IPS DF 6.9 (cell line): ENCODE measurements around the gene TBKBP1.

Experiments
- DNase-seq: peaks from one replicate; pipeline ENCODE4 v3.0.0-alpha.2; 2013; ENCODE audit warnings: low read depth, low spot score
- H3K27ac ChIP-seq: one replicate; pipeline ENCODE4 v1.5.1; 2013; ENCODE audit warnings: low read length, control low read depth
- H3K27me3 ChIP-seq: 2 replicates; pipeline ENCODE4 v1.6.1; 2013; ENCODE audit warnings: mild to moderate bottlenecking, low read length; ENCODE audit not compliant: control insufficient read depth, insufficient read depth
- H3K36me3 ChIP-seq: 2 replicates; pipeline ENCODE4 v1.6.1; 2013; ENCODE audit warnings: low read length; ENCODE audit not compliant: control insufficient read depth, insufficient read depth
- H3K4me1 ChIP-seq: 2 replicates; pipeline ENCODE4 v1.6.1; 2013; ENCODE audit warnings: low read length; ENCODE audit not compliant: control insufficient read depth, insufficient read depth
- H3K4me3 ChIP-seq: 2 replicates; pipeline ENCODE4 v1.5.1; 2013; ENCODE audit warnings: mild to moderate bottlenecking, low read length
- H3K9me3 ChIP-seq: 2 replicates; pipeline ENCODE4 v1.6.1; 2013; ENCODE audit warnings: low read length, inconsistent platforms; ENCODE audit not compliant: control insufficient read depth, insufficient read depth
- WGBS: extraction: QIAGEN DNeasy Blood & Tissue Kit; methylation state at CpG from one replicate; pipeline ENCODE4 v1.1.7; 2013; ENCODE audit warnings: mixed read lengths, missing lambda C conversion rate; ENCODE audit not compliant: insufficient read length, insufficient coverage; 5-methylcytosine and 5-hydroxymethylcytosine counted together

The TBKBP1 gene

GRCh38 chr17:47713980-47714700 lies 20.2 kb downstream of the TBKBP1 start:
- peaks cover 4% of the 10 kb centered on the region; the same call in 1 of the 2 replicates for H3K4me1 ChIP-seq

GRCh38 chr17:47714773-47715396 lies 20.9 kb downstream of the TBKBP1 start:
- H3K4me1 ChIP-seq = peaks cover 4% of the 10 kb centered on the region; the same call in 1 of the 2 replicates
- H3K27ac ChIP-seq = no peak overlapping the region

More at GRCh38 chr17:47713980-47714700, 20.2 kb downstream of the TBKBP1 start:
- Histone ChIP-seq H3K4me3 (no peak overlapping the region), H3K27ac (no peak overlapping the region), H3K36me3 (no peaks in the 10 kb centered on the region; the same call in 1 of the 2 replicates), H3K27me3 (no peaks in the 10 kb centered on the region), H3K9me3 (no peaks in the 10 kb centered on the region)
- WGBS = no CpG with 5 or more reads among the region's 15 CpGs
- DNase-seq = no peak

GRCh38 chr17:47715669-47716325 lies 21.8 kb downstream of the TBKBP1 start:
- Histone ChIP-seq H3K27me3 (no peaks in the 10 kb centered on the region; the same call in 1 of the 2 replicates), H3K4me3 (no peak overlapping the region), H3K4me1 (peaks cover 5% of the 10 kb centered on the region; the same call in 1 of the 2 replicates), H3K36me3 (no peaks in the 10 kb centered on the region), H3K27ac (no peak overlapping the region), H3K9me3 (no peaks in the 10 kb centered on the region)
- DNase-seq = no peak
- no CpG with 5 or more reads among the region's 10 CpGs for WGBS

More at GRCh38 chr17:47714773-47715396, 20.9 kb downstream of the TBKBP1 start:
- DNase-seq = no peak
- Histone ChIP-seq H3K9me3 (no peaks in the 10 kb centered on the region), H3K4me3 (no peak overlapping the region), H3K27me3 (no peaks in the 10 kb centered on the region), H3K36me3 (no peaks in the 10 kb centered on the region)
- no CpG with 5 or more reads among the region's 6 CpGs for WGBS

GRCh38 chr17:47716375-47716774 lies 22.4 kb downstream of the TBKBP1 start:
- WGBS = no CpG with 5 or more reads among the region's 3 CpGs
- no peak for DNase-seq
- no peaks in the 10 kb centered on the region for H3K9me3 ChIP-seq
- no peak overlapping the region for H3K4me3 ChIP-seq
- H3K27ac ChIP-seq = no peak overlapping the region
- no peaks in the 10 kb centered on the region for H3K36me3 ChIP-seq
- H3K4me1 ChIP-seq = peaks cover 7% of the 10 kb centered on the region; the same call in 1 of the 2 replicates
- H3K27me3 ChIP-seq = no peaks in the 10 kb centered on the region; the same call in 1 of the 2 replicates

- H3K27ac ChIP-seq = no peak overlapping the region
- no peak overlapping the region for H3K4me3 ChIP-seq
- H3K4me1 ChIP-seq = peaks cover 7% of the 10 kb centered on the region; the same call in 1 of the 2 replicates
- no peaks in the 10 kb centered on the region for H3K36me3 ChIP-seq
- no peak for DNase-seq
- H3K9me3 ChIP-seq = no peaks in the 10 kb centered on the region
- peaks cover 2% of the 10 kb centered on the region; the same call in 1 of the 2 replicates for H3K27me3 ChIP-seq
- no CpG with 5 or more reads among the region's 2 CpGs for WGBS
Observed at GRCh38 chr17:47717261-47717697, 23.3 kb downstream of the TBKBP1 start.

GRCh38 chr17:47717979-47718621 lies 24.1 kb downstream of the TBKBP1 start:
- H3K4me3 ChIP-seq = no peak overlapping the region
- no CpG with 5 or more reads among the region's 9 CpGs for WGBS
- no peak overlapping the region for H3K27ac ChIP-seq
- H3K4me1 ChIP-seq = peaks cover 7% of the 10 kb centered on the region; the same call in 1 of the 2 replicates
- no peaks in the 10 kb centered on the region for H3K9me3 ChIP-seq
- no peaks in the 10 kb centered on the region for H3K36me3 ChIP-seq
- H3K27me3 ChIP-seq = peaks cover 2% of the 10 kb centered on the region; the same call in 1 of the 2 replicates
- no peak for DNase-seq

- Histone ChIP-seq H3K9me3 (no peaks in the 10 kb centered on the region), H3K36me3 (no peaks in the 10 kb centered on the region), H3K4me1 (peaks cover 7% of the 10 kb centered on the region; the same call in 1 of the 2 replicates), H3K27ac (no peak overlapping the region), H3K4me3 (no peak overlapping the region), H3K27me3 (peaks cover 2% of the 10 kb centered on the region; the same call in 1 of the 2 replicates)
- no peak for DNase-seq
- WGBS = no CpG with 5 or more reads among the region's 8 CpGs
Observed at GRCh38 chr17:47718634-47719405, 24.9 kb downstream of the TBKBP1 start.

GRCh38 chr17:47719411-47720152 lies 25.6 kb downstream of the TBKBP1 start:
- Histone ChIP-seq H3K27me3 (peaks cover 2% of the 10 kb centered on the region; the same call in 1 of the 2 replicates), H3K27ac (no peak overlapping the region), H3K4me1 (peaks cover 5% of the 10 kb centered on the region; the same call in 1 of the 2 replicates), H3K36me3 (no peaks in the 10 kb centered on the region), H3K9me3 (no peaks in the 10 kb centered on the region), H3K4me3 (no peak overlapping the region)
- WGBS = no CpG with 5 or more reads among the region's 9 CpGs
- no peak for DNase-seq

- Histone ChIP-seq H3K9me3 (no peaks in the 10 kb centered on the region), H3K36me3 (no peaks in the 10 kb centered on the region), H3K4me1 (peaks cover 4% of the 10 kb centered on the region; the same call in 1 of the 2 replicates), H3K27me3 (peaks cover 2% of the 10 kb centered on the region; the same call in 1 of the 2 replicates), H3K4me3 (no peak overlapping the region), H3K27ac (no peak overlapping the region)
- WGBS = no CpG with 5 or more reads among the region's 11 CpGs
- no peak for DNase-seq
Observed at GRCh38 chr17:47720196-47720595, 26.2 kb downstream of the TBKBP1 start.
